Activated CD4-positive, CD25-positive, alpha-beta regulatory T cell (primary cell): ENCODE results near the gene RYR1.

Experiments
- DNase-seq, 4 experiments: peaks; one replicate each; lab custom pipeline; 2025; lab: John Stamatoyannopoulos, UW

RYR1 gene

GRCh38 chr19:38433268-38433733, at the start of gene RYR1:
Gene RYR1 (plus strand): TSS chr19:38433691. CDS start chr19:38433830, 139 bp downstream.
- DNase-seq = peak; percentile 19 to 45 (median 24)

GRCh38 chr19:38383743-38384142, 49.7 kb upstream of the RYR1 start:
- DNase-seq = no peak

GRCh38 chr19:38384209-38385027, 49.1 kb upstream of the RYR1 start:
- DNase-seq = no peak

- DNase-seq = no peak
These were observed 48.3 kb upstream of the RYR1 start for GRCh38 chr19:38385057-38385803.

- no peak for DNase-seq
These were observed 47.7 kb upstream of the RYR1 start for GRCh38 chr19:38385804-38386257.

- DNase-seq = no peak
These were observed 47.1 kb upstream of the RYR1 start for GRCh38 chr19:38386300-38386970.

- no peak for DNase-seq
These were observed 46.4 kb upstream of the RYR1 start for GRCh38 chr19:38386971-38387549.

GRCh38 chr19:38387550-38388348, 45.7 kb upstream of the RYR1 start, which contains the start of gene GGN:
Gene GGN (minus strand): TSS chr19:38388034. CDS start chr19:38387261, 773 bp downstream.
- peak; percentile 51 to 66 (median 56) for DNase-seq

- DNase-seq = no peak
These were observed 45.0 kb upstream of the RYR1 start, which contains the start of gene SPRED3 for GRCh38 chr19:38388349-38389100. Gene SPRED3 (plus strand): TSS chr19:38388697. CDS start chr19:38390303, 1,606 bp downstream.

GRCh38 chr19:38389101-38389925, 44.2 kb upstream of the RYR1 start:
- DNase-seq = no peak

- DNase-seq = no peak
These were observed 43.2 kb upstream of the RYR1 start for GRCh38 chr19:38389957-38390924.

- no peak for DNase-seq
These were observed 41.5 kb upstream of the RYR1 start for GRCh38 chr19:38391911-38392464.

- no peak for DNase-seq
These were observed 40.7 kb upstream of the RYR1 start for GRCh38 chr19:38392707-38393308.

- DNase-seq = peak; percentile 23 to 51 (median 48)
These were observed 39.0 kb upstream of the RYR1 start for GRCh38 chr19:38394488-38394887.

GRCh38 chr19:38395381-38396114, 37.9 kb upstream of the RYR1 start:
- peak in 1 of 4 experiments; percentile 22 for DNase-seq

GRCh38 chr19:38399081-38399480, 34.4 kb upstream of the RYR1 start:
- DNase-seq = no peak

GRCh38 chr19:38399537-38399936, 34.0 kb upstream of the RYR1 start:
- no peak for DNase-seq
